Motor neuron (in vitro differentiated cells): ENCODE data around the gene NPAS3. TPM values are rescaled to one million over a fixed set of nuclear protein-coding genes. Genes with fewer than 3 reads are reported as not detected.

Experiments used
- ATAC-seq, 8 experiments: fragments of 200-7000 bp; cut with Tn5 transposase; replicated peaks in 6 of 8; 2 replicates each; pipeline ENCODE4 v1.8.0; 2021; ENCODE audit warnings: mild to moderate bottlenecking in 8 of 8, moderate library complexity in 8 of 8
- H3K27ac ChIP-seq, 2 donors: fragments of 250-450 bp; sonication (Bioruptor Pico); 2 replicates each; pipeline ENCODE4 v1.9.0; 2021; ENCODE audit warnings: antibody characterized with exemption in 2 of 2, mild to moderate bottlenecking in 2 of 2, moderate library complexity in 1 of 2
- H3K4me1 ChIP-seq, 2 donors: fragments of 250-450 bp; sonication (Bioruptor Pico); replicated peaks in 1 of 2; 2 replicates each; pipeline ENCODE4 v1.6.1; 2021; ENCODE audit warnings: antibody characterized with exemption in 2 of 2, mild to moderate bottlenecking in 2 of 2, moderate library complexity in 1 of 2
- H3K4me3 ChIP-seq, 5 donors: fragments of 250-450 bp; sonication (Bioruptor Pico); 2 replicates each; pipeline ENCODE4 v1.9.0; 2021; ENCODE audit warnings: antibody characterized with exemption in 5 of 5, mild to moderate bottlenecking in 5 of 5, moderate library complexity in 4 of 5
- WGBS, 10 experiments: fragments of 450-650 bp; shearing (Covaris generic); methylation state at CpG; one replicate each; pipeline ENCODE4 v1.0.0; 2022; 5-methylcytosine and 5-hydroxymethylcytosine counted together
- in situ Hi-C, 9 experiments: fragments of 400-800 bp; cut with MboI; loops; one replicate each; pipeline ENCODE4 v1.15.0; 2021; ENCODE audit warnings: low sequenced_read_pairs in 9 of 9, low pct_unique_long_range_greater_than_20kb in 2 of 9; ENCODE audit not compliant: unreplicated experiment in 9 of 9
- total RNA-seq, 8 experiments: library from RNA; unstranded; fragments of 300-600 nt; gene quantifications; 2 replicates each; pipeline versions ENCODE4 v1.2.3 to v1.2.4, GENCODE V29; 2022

NPAS3 gene
- total RNA-seq, 8 experiments from 2014 or later, result 0.22 to 45.8 (median 11.7) TPM; not detected in 1

- no peak overlapping the region for H3K27ac ChIP-seq
- H3K4me1 ChIP-seq, result peaks cover 0 to 11% of the 10 kb centered on the region in 2 donors
- WGBS, 10 experiments, result 40 to 100% (median 80%) methylated on average over 1 to 4 of the region's 4 CpGs
- peak in 1 of 8 experiments; percentile 30 for ATAC-seq
- no peak overlapping the region for H3K4me3 ChIP-seq
- in situ Hi-C loops, result no loop called here
Measured at GRCh38 chr14:33691907-33692306, 753.2 kb downstream of the NPAS3 start.

GRCh38 chr14:33692762-33693161 is 754.1 kb downstream of the NPAS3 start:
- no peak for ATAC-seq
- no peak overlapping the region for H3K4me3 ChIP-seq
- in situ Hi-C loops, result no loop called here

GRCh38 chr14:33693237-33693636 is 754.6 kb downstream of the NPAS3 start:
- ATAC-seq, result no peak
- Histone ChIP-seq H3K27ac (no peak overlapping the region), H3K4me1 (peaks cover 0 to 11% of the 10 kb centered on the region in 2 donors), H3K4me3 (no peak overlapping the region)
- 50 to 100% (median 84%) methylated on average over 2 to 4 of the region's 4 CpGs; no CpG with 5 or more reads in 3 of the 10 experiments for WGBS, 10 experiments
- in situ Hi-C loops, result no loop called here

More at GRCh38 chr14:33692762-33693161, 754.1 kb downstream of the NPAS3 start:
- H3K27ac ChIP-seq, result no peak overlapping the region
- WGBS, 10 experiments, result 5 to 100% (median 58%) methylated on average over 2 of the region's 2 CpGs
- peaks cover 0 to 11% of the 10 kb centered on the region in 2 donors for H3K4me1 ChIP-seq

DNA sequence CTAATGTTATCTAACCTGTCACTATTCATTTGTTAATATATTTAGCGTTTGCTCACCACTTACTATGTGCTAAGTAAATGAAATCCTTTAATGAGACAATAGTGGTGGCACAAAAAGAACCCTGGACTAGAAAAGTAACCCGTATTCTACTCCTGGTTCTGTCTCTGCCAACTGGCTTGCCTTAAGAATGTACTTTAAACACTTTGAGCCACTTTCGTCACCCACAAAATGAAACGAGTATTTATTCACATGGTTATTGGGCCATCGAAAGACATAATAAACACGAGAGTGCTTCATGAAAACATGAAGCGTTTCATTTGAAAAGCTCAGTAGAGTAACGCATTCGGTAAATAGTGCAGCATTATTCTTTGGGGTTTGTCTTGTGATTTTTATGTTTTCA is 757.5 kb downstream of the NPAS3 start:
- ATAC-seq, result peak in 1 of 8 experiments; percentile 14
- in situ Hi-C loops, result no loop called here
- whole genome bisulfite sequencing, 10 experiments, result 69 to 100% (median 91%) methylated on average over 1 to 9 of the region's 9 CpGs
- Histone ChIP-seq H3K4me1 (peaks cover 15 to 33% of the 10 kb centered on the region in 2 donors), H3K27ac (no peak overlapping the region), H3K4me3 (no peak overlapping the region)

DNA sequence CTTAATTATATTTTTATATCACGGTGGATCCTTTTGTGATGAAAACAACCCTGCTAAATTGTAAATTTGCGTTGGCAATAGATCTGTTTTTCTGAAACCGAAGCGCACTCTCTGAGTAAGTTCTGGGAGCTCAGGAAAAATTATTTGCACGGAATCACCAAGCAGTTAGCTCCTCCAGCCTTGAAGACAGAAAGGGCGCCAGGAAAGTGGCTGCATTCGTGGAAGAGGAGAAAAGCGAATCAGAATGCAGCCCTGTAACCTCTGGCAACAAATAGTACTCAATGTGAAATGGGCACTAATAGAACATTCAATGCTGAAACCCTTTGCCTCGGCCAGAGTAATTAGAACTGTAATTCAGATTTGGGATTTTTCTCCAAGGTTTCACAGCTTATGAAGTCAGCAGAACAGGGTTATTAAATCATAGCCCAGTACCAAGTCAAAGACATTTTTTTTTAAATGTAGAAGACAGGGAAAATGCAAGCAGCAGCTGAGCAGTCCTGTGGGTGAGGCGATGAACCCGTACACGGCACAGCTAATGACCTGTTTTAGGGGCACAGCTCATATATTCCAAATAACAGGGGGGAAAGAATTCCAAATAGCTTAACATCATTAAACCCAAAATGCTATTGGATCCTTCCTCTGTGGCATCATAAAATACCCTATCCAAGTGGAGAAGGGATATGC is 760.8 kb downstream of the NPAS3 start:
- ATAC-seq, result peak in 5 of 8 experiments; percentile 39 to 57 (median 53)
- 84 to 100% (median 86%) methylated on average over 1 to 12 of the region's 12 CpGs for WGBS, 10 experiments
- peaks cover 16 to 27% of the 10 kb centered on the region in 2 donors for H3K4me1 ChIP-seq
- no peak overlapping the region for H3K4me3 ChIP-seq
- in situ Hi-C loops, result no loop called here
- H3K27ac ChIP-seq, result no peak overlapping the region

DNA sequence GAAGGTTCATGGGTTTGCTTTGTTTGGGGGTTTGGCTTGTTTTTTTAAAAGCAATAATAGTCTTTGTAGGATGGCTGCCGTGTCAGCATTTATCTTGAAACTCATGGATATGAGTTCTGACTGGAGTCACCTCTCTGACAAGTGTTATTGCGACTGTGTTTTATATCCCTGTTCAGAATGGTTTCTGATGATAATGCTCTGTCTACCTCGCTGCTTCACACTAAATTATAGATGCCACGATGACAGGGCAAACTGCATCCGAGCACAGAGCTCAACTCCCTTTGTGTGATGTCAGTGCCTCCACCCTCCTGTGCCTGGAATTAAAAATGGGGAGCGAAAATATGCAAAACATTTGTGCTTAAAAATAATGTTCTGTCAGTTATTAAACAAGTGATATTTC is 761.4 kb downstream of the NPAS3 start:
- 23 to 80% (median 60%) methylated on average over 1 to 6 of the region's 6 CpGs; no CpG with 5 or more reads in 1 of the 10 experiments for WGBS, 10 experiments
- in situ Hi-C loops, result no loop called here
- ATAC-seq, result peak in 5 of 8 experiments; percentile 81 to 97 (median 93)
- H3K27ac ChIP-seq, result peak overlapping the region in 1 of 2 donors; percentile 44
- peaks cover 22 to 33% of the 10 kb centered on the region in 2 donors for H3K4me1 ChIP-seq
- H3K4me3 ChIP-seq, result no peak overlapping the region

DNA sequence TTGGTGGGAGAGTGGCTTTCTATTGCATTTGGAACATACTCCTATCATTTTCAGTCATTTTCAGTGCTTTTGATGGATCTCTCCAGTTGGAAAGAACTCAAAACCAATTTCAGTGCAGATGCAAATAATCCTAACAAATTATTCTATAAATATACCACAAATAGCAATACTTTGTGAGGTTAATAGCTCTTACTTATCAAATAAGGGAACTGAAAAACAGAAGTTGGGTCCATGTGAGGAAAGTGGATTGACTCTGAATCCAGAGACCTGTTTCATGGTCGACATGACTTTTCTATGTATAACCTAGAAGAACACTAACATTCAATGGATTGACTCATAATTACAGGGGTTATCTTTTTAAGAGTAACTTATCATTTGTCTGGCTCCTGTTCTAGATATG is 763.6 kb downstream of the NPAS3 start:
- Histone ChIP-seq H3K27ac (no peak overlapping the region), H3K4me1 (peaks cover 36 to 50% of the 10 kb centered on the region in 2 donors), H3K4me3 (no peak overlapping the region)
- ATAC-seq, result no peak
- in situ Hi-C loops, result no loop called here
- WGBS, 10 experiments, result 50 to 100% (median 100%) methylated on average over 1 of the region's 1 CpG; no CpG with 5 or more reads in 5 of the 10 experiments

GRCh38 chr14:33704481-33704880 is 765.8 kb downstream of the NPAS3 start:
- in situ Hi-C loops, result no loop called here

DNA sequence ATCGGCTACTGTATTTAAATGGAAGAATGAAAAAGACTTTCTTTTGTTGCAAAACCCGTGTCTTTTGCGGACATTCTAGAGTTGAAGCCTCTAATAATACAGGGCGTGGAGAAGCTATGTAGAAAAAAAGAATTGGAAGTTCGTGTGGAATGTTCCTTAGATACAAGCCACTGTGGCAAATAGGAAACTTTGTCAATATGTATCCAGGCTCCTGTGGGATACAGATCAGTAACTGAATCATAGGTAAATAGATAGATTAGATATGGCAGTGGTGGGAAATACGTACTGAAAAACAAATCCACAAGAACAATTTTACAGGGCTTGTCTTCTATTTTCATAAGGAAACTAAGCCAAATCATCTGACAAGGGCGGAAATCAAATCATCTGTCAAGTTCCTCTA is 766.8 kb downstream of the NPAS3 start:
- Histone ChIP-seq H3K4me3 (no peak overlapping the region), H3K27ac (no peak overlapping the region), H3K4me1 (peaks cover 35 to 45% of the 10 kb centered on the region in 2 donors)
- peak in 3 of 8 experiments; percentile 18 to 64 (median 31) for ATAC-seq
- in situ Hi-C loops, result no loop called here
- 54 to 100% (median 82%) methylated on average over 1 to 7 of the region's 7 CpGs for WGBS, 10 experiments

More at GRCh38 chr14:33704481-33704880, 765.8 kb downstream of the NPAS3 start:
- Histone ChIP-seq H3K4me3 (no peak overlapping the region), H3K27ac (no peak overlapping the region), H3K4me1 (peaks cover 41 to 54% of the 10 kb centered on the region in 2 donors)
- ATAC-seq, result no peak
- 77 to 100% (median 88%) methylated on average over 1 to 2 of the region's 2 CpGs; no CpG with 5 or more reads in 3 of the 10 experiments for WGBS, 10 experiments

DNA sequence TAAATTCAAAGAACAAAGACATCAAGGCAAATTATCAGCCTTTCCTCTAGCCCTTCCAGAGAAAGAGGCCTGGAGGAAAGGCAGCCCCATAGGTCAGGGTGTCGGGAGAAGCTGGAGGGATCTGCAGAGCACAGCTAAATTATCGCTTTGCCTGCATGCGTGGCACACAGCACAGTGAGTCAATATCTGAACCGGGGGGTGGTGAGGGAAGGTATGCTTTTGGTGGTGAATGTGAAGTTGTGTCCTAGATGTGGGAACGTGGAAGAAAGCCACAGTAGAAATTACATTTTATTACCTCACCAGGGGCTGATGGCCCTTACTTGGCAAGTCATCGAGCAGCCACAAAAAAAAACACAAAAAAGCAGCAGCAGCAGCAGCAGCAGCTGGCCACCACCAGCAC is 769.0 kb downstream of the NPAS3 start:
- H3K27ac ChIP-seq, result no peak overlapping the region
- H3K4me3 ChIP-seq, result no peak overlapping the region
- WGBS, 10 experiments, result 45 to 68% (median 61%) methylated on average over 2 to 5 of the region's 6 CpGs; no CpG with 5 or more reads in 5 of the 10 experiments
- ATAC-seq, result peak in 4 of 8 experiments; percentile 26 to 54 (median 42)
- H3K4me1 ChIP-seq, result peaks cover 43 to 44% of the 10 kb centered on the region in 2 donors
- in situ Hi-C loops, result no loop called here

- ATAC-seq, result peak in 3 of 8 experiments; percentile 13 to 76 (median 68)
- Histone ChIP-seq H3K4me1 (peaks cover 43 to 47% of the 10 kb centered on the region in 2 donors), H3K4me3 (no peak overlapping the region), H3K27ac (no peak overlapping the region)
- in situ Hi-C loops, result no loop called here
- WGBS, 10 experiments, result 25 to 100% (median 69%) methylated on average over 1 to 4 of the region's 4 CpGs; no CpG with 5 or more reads in 4 of the 10 experiments
Measured at GRCh38 chr14:33709283-33709682, 770.6 kb downstream of the NPAS3 start.

GRCh38 chr14:33709711-33710110 is 771.0 kb downstream of the NPAS3 start:
- 40 to 100% (median 100%) methylated on average over 1 to 3 of the region's 3 CpGs; no CpG with 5 or more reads in 3 of the 10 experiments for WGBS, 10 experiments
- in situ Hi-C loops, result no loop called here
- Histone ChIP-seq H3K4me3 (no peak overlapping the region), H3K27ac (no peak overlapping the region), H3K4me1 (peaks cover 40 to 49% of the 10 kb centered on the region in 2 donors)
- ATAC-seq, result peak in 2 of 8 experiments; percentile 27 to 73

DNA sequence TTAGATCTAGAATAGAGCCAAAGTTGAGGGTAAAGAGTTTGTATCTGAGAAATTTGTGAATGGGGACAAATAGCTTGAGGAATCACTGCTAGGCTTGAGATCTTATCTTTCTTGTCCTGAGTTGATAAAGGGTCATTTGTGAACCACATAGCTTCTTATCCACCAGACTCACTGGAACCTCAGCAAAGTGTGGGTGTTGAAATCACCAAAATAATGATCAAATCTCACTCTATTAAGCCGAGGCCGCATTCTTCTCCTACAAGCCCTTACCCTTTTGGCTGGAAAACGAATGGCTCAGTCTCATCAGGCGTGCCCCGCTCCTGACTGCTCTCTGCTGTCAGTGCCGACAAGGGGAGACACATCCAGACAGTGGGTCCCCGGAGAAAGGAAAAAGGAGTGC is 771.6 kb downstream of the NPAS3 start:
- no peak overlapping the region for H3K27ac ChIP-seq
- in situ Hi-C loops, result no loop called here
- ATAC-seq, result no peak
- 75 to 100% (median 89%) methylated on average over 1 to 5 of the region's 7 CpGs; no CpG with 5 or more reads in 4 of the 10 experiments for WGBS, 10 experiments
- peaks cover 34 to 49% of the 10 kb centered on the region in 2 donors for H3K4me1 ChIP-seq
- no peak overlapping the region for H3K4me3 ChIP-seq
